Activated CD4-positive, CD25-positive, alpha-beta regulatory T cell treated with anti-CD3 and anti-CD28 coated beads, Interleukin-2, amount 50 U/mL, for 16 hours (primary cell): ENCODE measurements around the gene PMFBP1.
"Not testable (repeated sequence)": the region's sequence is repeated elsewhere in the genome, so short reads cannot be mapped to it uniquely, and the experiment has no call there.

ENCODE experiments used
- DNase-seq: peaks from one replicate; pipeline ENCODE4 v3.0.0-alpha.2; 2020; ENCODE audit warnings: low read depth, low spot score

Gene PMFBP1

DNA sequence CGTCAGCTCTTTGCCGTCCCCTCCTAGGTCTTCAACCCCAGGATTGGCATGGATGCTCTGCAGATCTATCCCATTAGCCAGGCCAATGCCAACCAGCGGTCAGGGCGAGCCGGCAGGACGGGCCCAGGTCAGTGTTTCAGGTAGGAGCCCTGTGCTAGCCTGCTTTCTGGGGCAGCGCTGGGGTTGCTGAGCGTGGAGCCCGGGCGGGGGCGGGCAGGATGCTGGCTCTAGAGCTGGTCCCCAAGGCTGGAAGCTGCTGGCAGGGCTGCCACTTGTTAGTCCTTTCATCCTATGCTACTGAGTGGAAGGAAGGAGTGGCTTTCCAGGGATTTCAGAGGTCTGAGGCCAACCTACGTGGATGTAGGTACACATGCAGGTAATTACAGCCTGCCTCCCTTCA is 66.0 kb downstream of the PMFBP1 start:
- no peak for DNase-seq

DNA sequence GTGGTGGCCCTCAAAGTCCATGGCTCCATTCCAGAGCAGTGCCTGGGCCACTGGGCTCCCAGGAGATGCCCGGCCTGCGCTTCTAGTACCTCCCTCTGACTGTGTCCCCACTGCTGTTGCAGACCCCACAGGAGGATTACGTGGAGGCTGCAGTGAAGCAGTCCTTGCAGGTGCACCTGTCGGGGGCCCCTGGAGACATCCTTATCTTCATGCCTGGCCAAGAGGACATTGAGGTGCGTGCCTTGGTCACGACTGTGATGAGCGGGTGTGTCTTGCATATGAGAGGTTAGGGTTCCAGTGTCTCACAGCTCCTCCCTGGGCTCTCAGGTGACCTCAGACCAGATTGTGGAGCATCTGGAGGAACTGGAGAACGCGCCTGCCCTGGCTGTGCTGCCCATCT is 67.0 kb downstream of the PMFBP1 start:
- DNase-seq, result no peak

DNA sequence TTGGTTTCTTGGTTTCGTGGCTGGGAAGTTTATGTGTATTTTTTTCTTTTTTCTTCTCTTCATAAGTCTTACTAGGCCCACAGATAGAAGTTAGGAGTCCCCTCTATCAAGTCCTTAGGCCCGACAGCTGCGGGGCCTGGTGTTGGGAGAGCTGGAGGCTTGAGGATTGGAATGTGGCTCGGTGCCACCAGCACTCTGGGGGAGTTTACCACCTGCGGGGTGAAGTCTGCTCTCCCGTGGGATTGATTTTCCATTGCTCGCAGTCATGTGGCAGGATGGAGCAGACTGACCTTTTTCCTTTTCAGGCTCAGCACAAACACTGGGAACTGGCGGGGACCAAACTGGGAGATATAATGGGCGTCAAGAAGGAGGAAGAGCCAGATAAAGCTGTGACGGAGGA is 70.8 kb downstream of the PMFBP1 start:
- DNase-seq, result no peak

DNA sequence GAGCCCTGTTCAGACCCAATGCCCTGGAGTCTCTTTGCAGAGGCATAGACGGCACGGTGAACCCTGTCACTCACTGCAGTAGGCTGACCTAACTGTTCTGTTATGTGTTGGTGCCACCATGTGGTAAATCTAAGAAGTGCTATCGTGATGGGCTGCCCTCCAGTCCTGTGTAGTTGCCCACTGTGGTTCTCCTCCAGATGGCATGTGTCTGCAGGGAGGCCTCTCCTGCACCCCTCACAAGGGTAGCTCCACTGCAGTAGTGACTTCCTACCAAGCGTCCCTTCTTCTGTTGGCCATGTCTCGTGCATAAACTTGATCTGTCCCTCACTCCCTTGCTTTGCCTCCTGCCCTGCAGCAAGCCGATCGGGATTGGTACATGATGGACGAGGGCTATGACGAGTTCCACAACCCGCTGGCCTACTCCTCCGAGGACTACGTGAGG is 72.6 kb downstream of the PMFBP1 start:
- DNase-seq, result peak; percentile 8

DNA sequence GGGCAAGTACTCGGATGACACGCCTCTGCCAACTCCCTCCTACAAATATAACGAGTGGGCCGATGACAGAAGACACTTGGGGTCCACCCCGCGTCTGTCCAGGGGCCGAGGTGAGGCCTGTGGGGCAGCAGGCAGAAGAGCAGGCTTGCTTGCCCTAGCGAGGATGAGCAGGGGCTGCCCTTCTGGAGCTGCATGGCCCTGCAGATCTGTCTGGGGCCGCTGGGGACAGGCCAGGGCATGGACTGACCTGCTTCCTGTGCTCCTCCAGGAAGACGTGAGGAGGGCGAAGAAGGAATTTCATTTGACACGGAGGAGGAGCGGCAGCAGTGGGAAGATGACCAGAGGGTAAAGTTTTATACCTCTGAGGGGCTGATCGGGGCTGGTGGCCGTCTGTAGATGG is 73.0 kb downstream of the PMFBP1 start:
- DNase-seq, result no peak

DNA sequence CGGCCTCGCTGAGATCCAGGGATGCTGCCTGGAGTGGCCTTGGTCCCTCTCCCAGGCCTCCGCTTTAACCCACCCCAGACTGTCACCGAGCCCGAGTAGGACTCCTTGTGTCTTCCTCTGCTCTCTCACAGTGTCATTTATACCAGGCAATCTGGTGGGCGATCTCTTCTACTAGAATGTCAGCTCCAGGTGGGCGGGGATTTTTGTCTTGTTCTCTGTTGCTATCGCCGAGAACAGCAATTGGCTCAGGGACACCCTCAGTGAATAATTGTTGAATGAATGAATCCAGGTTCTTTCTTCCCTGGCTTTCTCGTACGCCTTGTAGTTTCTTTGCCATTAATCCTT is 77.7 kb downstream of the PMFBP1 start:
- peak; percentile 21 for DNase-seq

DNA sequence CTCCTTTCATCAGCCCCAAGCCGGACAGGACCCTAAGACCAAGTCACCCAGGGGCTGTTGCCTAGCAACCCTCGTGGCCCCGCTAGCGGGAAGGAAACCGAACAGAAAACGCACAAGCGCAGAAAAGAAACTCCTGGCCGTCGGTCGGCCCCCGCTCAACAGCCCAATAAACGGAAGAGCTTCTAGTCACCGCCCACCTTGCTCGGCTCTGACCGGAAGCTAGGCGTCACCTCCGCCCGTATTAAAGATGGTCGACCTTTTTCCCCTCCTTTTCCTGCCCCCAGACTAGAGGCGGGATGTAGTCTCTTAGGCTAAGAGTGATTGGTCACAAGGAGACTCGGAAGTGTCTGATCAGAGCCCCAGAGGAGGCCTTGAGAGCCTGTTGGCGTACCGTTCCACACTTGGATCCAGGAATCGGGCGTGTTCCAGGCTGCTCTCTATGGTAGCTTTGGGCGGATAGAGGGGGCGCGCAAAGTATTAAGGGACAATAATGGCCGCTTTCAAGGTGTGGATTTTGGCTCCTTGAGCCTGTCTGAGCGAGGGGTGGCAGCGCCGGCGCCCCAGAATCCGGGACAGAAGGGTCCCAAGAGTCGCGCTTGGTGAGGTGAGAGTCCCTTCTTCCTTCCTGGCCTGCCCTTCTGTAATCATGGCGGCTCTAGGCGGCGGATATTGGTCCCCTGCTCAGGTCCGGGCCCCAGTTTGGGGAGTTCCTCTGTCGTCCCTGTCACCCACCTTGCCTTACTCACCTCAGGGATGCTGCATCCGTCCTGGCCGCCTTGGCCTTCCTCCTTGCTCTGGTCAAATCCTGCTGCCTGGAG is 78.3 kb downstream of the PMFBP1 start, which contains the start of the genes DHX38 and TXNL4B:
Gene DHX38, plus strand, starts transcription at position 400 of the 818 bp plus-strand sequence. CDS start 2,311 bp downstream, outside the sequence.
Gene TXNL4B, minus strand, starts transcription at position 173 of the 818 bp plus-strand sequence. CDS start 2,871 bp downstream, outside the sequence.
- DNase-seq, result peak; percentile 89

DNA sequence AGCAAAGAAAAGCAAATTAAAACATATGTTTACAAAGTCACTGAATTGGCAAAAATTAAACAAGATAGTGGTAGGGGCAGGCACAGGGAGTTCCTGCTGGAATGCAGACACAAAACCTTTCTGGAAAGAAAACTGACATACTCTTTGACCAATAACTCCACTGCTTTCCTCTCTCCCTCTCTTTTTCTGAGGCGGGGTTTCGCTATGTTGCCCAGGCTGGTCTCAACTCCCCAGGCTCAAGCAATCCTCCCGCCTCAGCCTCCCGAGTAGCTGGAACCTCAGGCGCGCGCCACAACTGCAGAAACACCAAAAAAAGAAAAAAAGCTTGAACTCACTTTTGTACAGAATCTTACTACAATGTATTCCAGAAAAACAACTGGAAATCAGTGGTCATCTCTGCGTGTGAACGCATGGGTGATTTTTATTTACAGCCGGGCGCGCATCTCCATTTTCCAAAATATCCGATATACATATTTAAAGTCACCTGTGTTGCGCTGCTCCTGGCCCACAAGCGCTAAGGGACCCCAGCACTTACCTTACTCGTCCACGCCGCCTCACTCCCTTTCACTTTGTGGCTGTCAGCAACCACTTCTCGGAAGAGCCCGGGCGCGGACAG is 79.0 kb downstream of the PMFBP1 start:
- no peak for DNase-seq

DNA sequence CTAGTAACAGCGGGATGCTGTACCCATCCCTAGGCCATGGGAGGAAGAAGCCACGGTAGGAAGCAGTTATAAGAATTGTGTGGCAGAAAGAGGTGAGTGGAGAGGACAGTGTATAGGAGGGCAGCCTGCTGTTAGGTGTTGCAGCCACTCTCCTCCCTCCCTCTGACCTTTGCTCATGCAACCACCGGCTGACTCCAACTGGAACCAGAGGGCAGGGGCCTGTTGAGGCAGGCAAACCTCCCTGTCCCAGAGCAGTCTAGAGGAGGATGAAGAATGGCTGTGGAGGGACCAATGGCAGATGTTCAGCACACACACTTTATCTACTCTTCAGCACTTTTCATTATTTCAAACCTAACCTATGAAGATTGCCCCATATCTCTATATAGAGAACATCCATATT is 80.7 kb downstream of the PMFBP1 start:
- DNase-seq, result no peak

DNA sequence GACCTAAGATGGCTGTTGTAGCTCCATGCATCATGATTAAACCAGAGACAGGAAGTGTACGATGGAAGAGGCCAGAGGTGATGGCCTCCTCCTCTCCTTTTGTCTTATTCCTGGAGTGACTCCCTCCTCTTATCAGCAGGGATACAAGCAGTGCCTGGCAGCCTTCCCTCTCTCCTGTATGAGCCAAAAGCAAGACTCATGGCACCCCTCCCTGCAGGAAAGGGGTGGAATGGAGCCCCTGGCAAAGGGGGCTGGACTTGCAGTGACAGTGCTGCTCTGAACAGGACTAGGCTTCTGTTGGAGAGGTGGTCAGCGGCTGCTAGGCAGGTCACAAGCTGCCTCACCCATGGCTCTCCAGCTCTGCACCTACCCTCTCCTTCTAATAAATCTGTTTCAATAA is 87.0 kb downstream of the PMFBP1 start:
- no peak for DNase-seq

DNA sequence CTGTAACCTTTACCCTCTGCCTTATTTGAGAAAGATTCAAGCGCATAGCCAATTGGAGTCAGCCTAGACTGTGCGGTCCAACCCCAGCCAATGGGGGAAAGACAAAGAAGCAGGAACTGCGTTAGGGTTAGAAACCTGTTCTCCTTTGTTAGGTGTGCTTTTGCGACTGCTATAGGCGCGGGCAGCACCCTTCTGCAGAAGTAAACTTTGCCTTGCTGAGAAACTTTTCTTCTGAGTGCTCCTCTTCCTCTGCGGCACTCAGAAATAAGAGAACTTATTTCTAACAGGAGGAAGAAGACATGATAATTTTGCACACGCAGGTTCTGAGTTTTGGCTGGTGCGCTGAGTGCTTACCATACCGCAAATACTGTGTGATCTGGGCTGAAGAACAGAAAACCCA is 87.5 kb downstream of the PMFBP1 start:
- no peak for DNase-seq

DNA sequence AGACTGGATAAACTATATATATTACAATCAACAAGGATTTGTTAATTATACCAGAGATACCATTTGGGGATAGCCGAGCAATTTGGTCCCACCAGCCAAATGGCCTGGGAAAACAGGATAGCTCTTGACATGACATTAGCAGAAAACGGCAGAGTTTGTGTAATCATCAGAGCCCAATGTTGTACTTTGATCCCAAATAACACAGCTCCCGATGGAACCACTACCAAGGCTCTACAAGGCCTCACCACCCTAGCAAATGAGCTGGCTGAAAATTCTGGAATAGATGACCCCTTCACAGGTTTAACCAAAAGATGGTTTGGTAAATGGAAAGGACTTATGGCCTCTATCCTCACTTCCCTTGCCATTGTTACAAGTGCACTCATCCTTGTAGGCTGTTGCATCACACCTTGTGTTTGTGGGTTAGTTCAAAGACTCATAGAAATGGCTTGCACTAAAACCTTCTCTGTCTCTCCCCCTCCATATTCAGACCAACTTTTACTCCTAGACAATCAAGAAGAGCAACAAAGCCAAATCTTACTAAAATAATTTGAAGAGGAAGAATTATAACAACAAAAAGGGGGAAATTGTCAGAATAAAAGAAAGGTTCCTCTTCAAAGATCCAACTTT is 88.1 kb downstream of the PMFBP1 start:
- DNase-seq, result no peak

DNA sequence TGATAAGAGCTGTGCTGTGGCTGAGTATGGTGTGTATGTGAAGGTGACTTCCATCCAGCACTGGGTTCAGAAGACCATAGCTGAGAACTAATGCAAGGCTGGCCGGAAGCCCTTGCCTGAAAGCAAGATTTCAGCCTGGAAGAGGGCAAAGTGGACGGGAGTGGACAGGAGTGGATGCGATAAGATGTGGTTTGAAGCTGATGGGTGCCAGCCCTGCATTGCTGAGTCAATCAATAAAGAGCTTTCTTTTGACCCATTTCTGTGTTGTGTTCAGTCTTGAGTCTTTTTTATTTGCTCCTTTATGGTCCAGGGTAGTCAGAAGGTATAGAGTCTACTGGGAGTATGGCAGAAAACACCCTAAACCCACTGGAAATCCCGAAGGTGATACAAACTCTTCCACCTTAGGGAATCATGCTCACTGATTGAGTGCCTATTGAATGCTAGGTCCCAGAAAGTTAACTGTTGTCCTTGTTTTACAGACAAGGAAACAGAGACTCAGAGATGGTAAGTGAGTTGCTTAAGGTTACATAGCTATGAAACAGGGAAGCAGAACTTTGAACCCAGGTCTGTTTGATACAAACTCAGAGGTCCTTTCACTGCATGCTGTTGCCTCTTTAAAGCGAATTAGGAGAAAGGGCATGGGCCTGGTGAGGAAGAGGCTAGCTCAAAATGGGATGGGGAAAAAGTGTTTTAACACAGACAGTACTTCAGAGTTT is 94.8 kb downstream of the PMFBP1 start:
- DNase-seq, result not testable (repeated sequence)

DNA sequence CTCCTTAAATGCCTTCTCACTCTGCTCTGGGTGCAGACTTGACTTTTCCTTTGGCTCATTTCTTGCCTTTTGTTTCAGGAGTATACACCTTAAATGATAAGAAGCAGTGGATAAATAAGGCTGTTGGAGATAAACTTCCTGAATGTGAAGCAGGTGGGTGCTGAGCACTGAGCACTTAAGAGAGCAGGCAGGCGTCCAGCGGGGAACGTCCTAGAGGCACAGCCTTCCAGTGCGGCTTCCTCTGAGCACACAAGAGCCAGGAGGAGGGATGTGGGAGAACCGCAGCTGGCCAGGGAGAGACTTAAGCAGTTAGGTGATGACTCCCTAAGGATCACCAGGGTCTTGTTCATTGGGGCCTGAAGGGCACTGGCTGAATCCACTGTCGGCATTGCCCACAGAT is 96.9 kb downstream of the PMFBP1 start:
- not testable (repeated sequence) for DNase-seq

DNA sequence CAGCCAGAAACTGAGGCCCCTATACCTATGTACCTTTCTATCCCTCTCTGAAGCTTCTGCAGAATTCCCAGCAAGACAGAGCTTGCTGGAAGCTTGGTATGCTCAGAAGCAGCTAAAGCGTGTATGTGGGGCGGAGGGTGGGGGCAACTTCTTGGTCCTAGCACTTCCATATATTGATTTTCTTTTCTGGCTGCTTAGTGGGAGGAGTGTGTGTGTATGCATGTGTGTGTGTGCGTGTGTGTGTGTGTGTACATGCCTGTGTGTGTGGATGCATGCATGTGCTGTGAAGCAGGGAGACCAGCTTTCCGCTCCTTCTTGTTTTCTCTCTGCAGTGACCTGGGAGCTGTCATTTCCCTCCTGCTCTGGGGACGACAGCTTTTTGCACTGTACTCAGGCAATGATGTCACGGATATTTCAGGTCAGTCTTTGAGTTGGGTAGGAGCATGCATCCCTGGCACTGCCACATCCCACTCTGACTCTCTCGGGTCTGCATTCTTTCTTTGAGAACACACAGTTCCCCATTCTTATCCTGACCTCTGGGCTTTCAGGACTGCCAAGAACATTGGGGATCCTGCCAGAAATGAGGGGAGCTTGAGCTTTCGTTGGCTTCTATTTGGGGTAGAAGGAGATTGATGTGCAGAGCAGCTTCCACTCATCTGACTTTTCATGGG is 98.3 kb downstream of the PMFBP1 start:
- DNase-seq, result no peak

DNA sequence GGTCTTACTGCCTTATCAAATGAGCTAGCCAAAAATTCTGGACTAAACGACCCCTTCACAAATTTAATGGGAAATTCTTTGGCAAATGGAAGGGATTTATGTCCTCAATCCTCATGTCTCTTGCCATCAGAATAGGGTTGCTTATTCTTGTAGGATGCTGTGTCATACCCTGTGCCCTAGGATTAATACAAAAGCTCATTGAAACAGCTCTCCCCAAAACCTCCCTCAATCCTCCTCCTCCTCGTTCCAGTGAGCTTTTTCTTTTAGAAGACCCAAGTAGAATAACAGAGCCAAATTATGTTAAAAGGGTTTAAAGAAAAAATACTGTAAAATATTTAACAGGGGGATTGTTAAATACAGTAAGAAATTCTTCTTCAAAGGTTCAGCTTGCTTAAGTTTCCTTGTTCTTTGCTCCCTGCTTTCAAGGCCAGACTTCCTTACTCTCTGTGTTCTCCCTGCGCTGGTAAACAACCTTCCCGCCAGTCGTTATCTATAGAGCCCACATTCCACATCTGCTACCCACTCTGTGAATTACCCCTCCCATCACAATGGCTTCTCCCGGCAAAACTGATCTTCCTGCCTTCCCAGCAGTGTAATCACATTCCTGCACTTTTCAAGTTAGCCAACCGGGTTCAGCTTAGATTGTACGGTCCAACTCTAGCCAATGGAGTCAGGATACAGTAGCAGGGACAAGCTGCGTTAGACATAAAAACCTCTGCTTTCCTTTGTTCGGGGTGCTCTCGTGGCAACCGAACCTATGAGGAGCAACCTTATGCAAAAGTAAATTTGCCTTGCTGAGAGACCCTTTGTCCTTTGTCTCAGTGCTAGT is 99.2 kb downstream of the PMFBP1 start:
- DNase-seq, result no peak
